GM18520 (cell line): ENCODE data around the gene EPO.
"Not testable (repeated sequence)": the region's sequence is repeated elsewhere in the genome, so short reads cannot be mapped to it uniquely, and the experiment has no call there.

Source experiments
- ATAC-seq: cut with Tn5 transposase; IDR thresholded peaks from one replicate; pipeline ENCODE4 v1.9.1; 2021; ENCODE audit not compliant: unreplicated experiment

The EPO gene

DNA sequence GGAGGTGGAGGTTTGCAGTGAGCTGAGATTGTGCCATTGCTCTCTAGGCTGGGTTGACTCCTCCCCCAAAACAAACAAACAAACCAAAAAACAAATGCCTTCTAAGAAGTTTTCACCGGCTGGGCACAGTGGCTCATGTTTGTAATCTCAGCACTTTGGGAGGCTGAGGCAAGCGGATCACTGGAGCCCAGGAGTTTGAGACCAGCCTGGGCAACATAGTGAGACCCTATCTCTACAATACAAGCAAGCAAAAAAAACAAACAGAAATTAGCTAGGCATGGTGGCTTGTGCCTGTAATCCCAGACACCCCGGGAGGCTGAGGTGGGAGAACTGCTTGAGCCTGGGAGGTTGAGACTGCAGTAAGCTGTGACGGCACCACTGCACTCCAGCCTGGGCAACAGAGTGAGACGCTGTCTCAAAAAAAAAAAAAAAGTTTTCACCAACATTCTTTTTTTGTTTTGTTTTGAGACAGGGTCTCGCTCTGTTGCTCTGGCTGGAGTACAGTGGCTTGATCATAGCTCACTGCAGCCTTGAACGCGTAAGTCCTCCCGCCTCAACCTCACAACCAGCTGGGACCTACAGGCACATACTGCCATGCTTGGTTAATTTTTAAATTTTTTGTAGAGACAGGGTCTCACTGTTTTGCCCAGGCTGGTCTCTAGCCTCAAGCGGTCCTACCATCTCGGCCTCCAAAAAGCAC, 11.8 kb downstream of the EPO start:
- ATAC-seq: no peak

DNA sequence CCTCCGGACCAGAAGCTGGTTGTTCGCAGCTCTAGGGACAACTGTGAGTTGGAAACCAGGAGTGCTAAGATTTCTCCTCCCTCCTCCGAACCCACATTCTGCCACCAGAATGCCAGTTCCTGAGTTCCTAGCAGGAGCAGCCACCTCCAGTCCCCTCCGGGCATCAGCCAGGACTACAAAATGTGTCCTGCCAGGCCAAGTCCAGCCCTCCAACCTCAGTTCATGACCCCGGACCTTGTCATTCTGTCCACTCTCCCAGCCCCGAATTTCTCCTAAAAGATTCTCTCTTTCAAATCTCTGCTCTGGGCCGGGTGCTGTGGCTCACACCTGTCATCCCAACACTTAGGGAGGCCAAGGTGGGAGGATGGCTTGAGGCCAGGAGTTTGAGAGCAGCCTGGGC, 15.5 kb downstream of the EPO start:
- no peak for ATAC-seq

DNA sequence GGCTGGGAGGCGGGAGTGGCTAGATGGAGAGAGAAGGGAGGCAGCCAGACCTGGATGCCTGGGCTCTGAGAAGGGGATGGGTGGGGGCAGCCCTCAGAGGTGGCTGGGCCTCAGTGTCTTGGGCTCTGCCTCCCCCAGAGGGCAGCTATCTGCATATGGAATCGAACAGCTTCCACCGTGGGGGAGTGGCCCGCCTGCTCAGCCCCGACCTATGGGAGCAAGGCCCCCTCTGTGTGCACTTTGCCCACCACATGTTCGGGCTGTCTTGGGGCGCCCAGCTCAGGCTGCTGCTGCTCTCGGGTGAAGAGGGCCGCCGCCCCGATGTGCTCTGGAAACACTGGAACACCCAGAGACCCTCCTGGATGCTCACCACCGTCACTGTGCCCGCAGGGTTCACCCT, 16.4 kb downstream of the EPO start:
- no peak for ATAC-seq

DNA sequence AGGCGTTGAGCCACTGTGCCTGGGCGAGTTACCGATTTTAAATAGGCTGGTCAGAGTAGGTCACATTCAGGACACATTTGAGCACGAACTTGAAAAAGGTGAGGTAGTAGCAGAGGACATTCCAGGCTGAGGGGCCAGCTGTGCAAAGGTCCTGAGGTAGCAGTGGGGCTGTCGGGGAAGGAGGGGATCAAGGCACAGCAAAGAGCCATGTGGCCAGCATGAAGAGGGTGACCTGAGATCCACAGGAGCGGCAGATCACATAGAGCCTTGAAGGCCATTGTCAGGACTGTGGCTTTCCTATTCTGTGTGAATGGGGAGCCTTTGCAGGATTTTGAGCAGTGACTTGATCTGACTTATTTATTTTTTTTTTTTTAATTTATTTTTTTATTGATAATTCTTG, 19.7 kb downstream of the EPO start:
- ATAC-seq: no peak

DNA sequence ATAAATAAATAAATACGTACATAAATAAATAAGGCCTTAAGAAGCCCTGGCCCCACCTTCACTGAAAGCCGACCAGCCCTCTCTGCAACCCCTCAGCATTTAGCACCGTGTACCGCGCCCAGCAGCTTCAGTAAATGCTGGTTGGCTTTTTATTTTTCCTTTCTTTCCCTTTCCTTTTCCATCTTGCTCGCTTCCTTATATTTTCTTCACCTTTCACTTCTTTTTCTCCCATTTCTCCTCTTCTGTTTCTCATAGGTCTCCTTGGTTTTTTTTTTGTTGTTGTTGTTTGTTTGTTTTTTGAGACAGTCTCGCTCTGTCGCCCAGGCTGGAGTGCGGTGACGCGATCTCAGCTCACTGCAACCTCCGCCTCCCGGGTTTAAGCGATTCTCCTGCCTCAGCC, 24.3 kb downstream of the EPO start:
- ATAC-seq: no peak

DNA sequence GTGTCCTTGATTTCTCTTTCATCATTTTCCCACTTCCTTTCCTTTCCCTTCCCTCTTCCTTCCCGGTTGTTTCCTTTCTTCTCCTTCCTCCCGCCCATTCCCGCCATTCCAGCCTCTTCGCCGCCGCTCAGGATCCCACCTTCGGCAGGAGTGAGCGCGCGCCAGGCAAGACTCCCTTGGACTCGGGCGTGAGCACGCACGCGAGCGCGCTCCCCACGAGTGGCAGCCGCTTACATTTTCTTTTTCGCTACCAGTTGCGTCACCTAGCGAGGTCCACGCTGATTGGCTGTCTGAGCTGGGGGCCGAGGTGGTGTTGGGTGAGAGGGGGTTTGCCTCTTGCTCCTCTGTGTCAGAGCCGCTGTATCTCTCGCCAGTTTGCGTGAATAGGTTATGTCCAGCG, 24.9 kb downstream of the EPO start:
- ATAC-seq: no peak

DNA sequence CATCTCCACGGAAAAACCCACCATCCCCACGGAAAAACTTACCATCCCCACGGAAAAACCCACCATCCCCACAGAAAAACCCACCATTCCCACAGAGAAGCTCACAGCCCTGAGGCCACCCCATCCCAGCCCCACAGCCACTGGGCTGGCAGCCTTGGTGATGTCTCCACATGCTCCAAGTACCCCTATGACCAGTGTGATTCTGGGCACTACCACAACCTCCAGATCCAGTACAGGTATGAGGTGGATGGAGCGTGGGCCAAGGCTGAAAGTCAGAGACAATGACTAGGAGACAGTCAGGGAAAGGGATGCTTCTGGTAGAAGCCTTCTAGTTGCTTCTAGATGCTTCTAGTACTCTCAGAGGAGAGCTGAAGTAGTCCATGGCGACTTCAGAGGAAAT, 32.7 kb downstream of the EPO start:
- ATAC-seq: no peak

DNA sequence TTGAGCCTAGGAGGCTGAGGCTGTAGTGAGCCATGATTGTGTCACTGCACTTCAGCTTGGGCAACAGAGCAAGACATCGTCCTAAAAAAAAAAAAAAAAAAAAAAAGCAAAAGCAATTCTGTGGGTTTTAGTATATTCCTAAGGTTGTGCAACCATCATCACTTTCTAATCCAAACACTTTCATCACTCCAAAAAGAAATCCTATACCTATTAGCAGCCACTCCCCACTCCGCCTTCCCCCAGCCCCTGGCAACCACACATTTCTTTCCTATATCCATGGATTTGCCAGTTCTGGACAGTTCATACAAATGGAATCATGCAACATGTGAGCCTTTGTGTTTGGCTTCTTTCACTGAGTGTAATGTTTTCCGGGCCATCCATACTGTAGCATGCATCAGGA, 33.5 kb downstream of the EPO start:
- no peak for ATAC-seq

DNA sequence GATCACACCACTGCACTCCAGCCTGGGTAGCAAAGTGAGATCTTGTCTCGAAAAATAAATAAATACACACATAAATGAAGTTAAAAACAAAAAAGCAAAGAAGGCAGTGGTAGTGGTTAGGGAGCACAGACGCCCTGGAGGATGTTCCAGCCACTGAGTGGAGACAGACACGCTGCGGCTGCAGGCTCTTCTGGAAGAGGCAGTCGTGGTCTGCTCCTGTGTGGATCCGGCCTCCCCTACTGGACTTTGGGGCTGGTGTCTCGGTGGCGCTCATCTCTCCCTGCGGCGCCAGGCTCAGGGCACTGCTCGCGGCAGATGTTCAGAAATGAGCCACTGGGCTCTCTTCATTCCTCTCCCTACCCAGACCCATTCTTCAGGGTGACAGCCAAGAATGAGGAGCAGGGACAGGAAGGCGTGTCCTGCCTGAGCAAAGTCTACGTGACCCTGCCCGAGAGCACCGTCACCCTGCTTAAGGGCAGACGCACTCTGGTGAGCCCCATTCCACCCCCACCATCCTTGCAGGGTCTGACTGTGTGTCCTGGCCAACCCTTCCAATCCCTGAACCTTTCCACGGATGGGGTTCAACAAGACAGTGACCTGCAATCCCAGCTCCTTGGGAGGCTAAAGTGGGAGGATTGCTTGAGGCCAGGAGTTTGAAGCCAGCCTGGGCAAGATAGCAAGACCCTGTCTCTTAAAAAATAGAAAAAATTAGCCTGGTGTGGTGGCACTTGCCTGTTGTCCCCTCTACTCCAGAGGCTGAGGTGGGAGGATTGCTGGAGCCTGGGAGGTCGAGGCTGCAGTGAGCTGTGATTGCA, 39.3 kb downstream of the EPO start:
- no peak for ATAC-seq

DNA sequence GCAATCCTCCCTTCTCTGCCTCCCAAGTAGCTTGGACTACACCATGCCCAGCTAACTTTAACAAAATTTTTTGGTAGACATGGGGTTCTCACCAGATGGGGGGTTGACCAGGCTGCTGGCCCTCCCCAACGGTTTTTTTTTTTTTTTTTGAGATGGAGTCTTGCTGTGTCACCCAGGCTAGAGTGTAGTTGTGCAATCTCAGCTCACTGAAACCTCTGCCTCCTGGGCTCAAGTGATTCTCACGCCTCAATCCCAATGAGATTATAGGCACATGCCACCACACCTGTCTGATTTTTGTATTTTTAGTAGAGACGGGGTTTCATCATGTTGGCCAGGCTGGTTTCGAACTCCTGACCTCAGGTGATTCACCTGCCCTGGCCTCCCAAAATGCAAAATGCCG, 42.6 kb downstream of the EPO start:
- not testable (repeated sequence) for ATAC-seq

DNA sequence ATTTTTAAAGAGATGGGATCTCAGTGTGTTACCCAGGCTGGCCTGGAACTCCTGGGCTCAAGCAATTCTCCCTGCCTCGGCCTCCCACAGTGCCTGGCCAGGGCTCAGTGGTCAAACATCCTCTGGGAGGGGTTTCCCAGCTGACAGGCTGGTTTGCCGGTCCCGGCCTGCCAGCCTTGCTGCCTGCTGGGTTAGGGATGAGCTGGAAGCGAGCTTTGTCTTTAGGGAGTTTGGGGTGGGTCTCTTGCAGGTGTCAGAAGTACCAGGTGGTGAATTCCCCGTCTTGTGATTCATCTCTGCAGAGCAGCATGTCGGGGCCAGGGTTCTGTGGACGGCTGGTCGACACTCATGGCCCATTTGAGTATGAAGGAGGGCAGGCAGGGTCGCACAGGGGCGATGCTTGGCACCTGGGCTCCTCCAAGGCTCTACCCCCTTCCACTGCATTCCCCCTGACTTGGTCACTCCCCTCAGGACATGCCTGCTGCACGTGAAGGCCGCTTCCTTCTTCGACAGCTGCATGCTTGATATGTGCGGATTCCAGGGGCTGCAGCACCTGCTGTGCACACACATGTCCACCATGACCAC, 43.4 kb downstream of the EPO start:
- ATAC-seq: no peak

DNA sequence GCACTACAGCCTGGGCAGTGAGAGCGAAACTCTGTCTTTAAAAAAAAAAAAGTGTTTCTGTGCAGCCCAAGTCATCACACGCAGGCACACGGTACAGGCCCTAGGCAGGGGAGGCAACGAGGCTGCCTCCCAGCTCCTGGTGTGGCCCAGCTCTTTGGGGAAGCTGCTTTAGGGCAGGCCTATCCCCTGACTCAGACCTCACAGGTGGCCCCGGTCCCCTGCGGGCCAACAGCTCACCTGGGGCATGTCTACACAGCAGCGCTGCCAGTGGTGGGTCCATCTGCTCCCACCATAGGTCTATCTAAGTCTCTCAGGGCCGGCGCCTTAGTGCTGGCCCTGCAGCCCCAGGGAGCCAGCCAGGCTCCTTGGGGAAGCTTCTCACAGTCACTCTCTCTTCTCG, 44.6 kb downstream of the EPO start:
- no peak for ATAC-seq

DNA sequence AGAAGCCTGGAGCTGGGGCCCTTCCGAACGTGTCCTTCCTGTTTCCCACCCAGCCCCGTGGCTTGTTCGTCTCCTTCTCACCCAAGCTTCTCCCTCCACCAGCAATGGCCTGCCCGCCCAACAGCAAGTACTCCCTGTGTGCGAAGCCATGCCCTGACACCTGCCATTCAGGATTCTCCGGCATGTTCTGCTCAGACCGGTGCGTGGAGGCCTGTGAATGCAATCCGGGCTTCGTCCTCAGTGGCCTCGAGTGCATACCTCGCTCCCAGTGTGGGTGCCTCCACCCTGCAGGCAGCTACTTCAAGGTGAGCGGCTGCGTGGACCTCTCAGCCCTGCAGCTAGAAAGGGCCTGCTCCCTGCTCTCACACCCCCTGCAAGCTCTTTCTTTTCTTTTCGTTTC, 45.0 kb downstream of the EPO start:
- ATAC-seq: no peak

DNA sequence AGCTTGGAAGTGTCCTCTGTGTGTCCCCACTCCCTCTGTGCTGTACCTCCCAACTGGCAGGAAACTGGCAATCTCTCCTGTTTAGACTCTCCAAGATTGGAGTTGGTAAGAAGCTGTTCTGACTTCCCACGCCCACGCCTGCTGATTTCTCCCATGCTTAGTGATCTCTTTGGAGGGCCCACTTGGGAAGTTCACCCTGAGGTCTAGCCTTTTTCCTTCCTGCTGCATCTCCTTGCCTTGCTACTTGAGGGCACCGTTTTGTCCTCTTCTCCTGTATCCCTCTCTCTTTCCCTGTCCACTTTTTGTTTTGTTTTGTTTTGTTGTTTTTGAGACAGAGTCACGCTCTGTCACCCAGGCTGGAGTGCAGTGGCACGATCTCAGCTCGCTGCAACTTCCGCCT, 48.5 kb downstream of the EPO start:
- ATAC-seq: no peak
